PC-9 (cell line): ENCODE data around the gene ZNF236. TPM values are rescaled to one million over a fixed set of nuclear protein-coding genes. Genes with fewer than 3 reads are reported as not detected.

Experiments
- BruUV-seq: library from RNA; stranded (reverse); fragments of 400-500 nt; replicated peaks from 2 replicates; lab custom pipeline; 2021; lab: Mats Ljungman, UMichigan
- CTCF ChIA-PET: fragments of 300-600 bp; sonication (Branson Sonifier 250); formaldehyde crosslinking; loops from one replicate; lab custom pipeline; 2022; ENCODE audit warnings: antibody characterized with exemption; lab: Charles Lee
- POLR2A ChIA-PET: fragments of 300-600 bp; sonication (Branson Sonifier 250); formaldehyde crosslinking; loops from one replicate; lab custom pipeline; 2022; ENCODE audit warnings: antibody characterized with exemption; ENCODE audit not compliant: unreplicated experiment; lab: Charles Lee
- DNase-seq, 2 experiments: peaks; one replicate each; pipeline versions ENCODE4 v3.0.0 to v3.0.0-alpha.2; 2015 to 2022; ENCODE audit warnings: mixed read lengths in 1 of 2
- H2AFZ ChIP-seq: fragments of 200-600 bp; sonication (generic); 2 replicates; pipeline ENCODE4 v1.8.1; 2017; ENCODE audit warnings: antibody characterized with exemption
- H3F3A ChIP-seq: fragments of 200-600 bp; sonication (generic); 2 replicates; pipeline ENCODE4 v1.8.1; 2017; ENCODE audit warnings: antibody characterized with exemption, mild to moderate bottlenecking, low read depth; ENCODE audit not compliant: insufficient read depth
- H3K27ac ChIP-seq: fragments of 200-600 bp; sonication (generic); 2 replicates; pipeline ENCODE4 v1.6.1; 2016; ENCODE audit warnings: mixed run types
- H3K27me3 ChIP-seq: fragments of 200-600 bp; sonication (generic); 2 replicates; pipeline ENCODE4 v1.6.1; 2016; ENCODE audit warnings: low read depth, mixed run types; ENCODE audit not compliant: insufficient read depth
- H3K36me3 ChIP-seq: fragments of 200-600 bp; sonication (generic); 2 replicates; pipeline ENCODE4 v1.6.1; 2016; ENCODE audit warnings: low read depth, mixed run types
- H3K4me1 ChIP-seq: fragments of 200-600 bp; sonication (generic); replicated peaks from 2 replicates; pipeline ENCODE4 v1.6.1; 2016; ENCODE audit warnings: mixed run types; ENCODE audit not compliant: insufficient read depth
- H3K4me2 ChIP-seq: fragments of 200-600 bp; sonication (generic); 2 replicates; pipeline ENCODE4 v1.6.1; 2017; ENCODE audit warnings: mixed run types
- H3K4me3 ChIP-seq: fragments of 200-600 bp; sonication (generic); 2 replicates; pipeline ENCODE4 v1.6.1; 2016; ENCODE audit warnings: mixed run types
- H3K79me2 ChIP-seq: fragments of 200-600 bp; sonication (generic); 2 replicates; pipeline ENCODE4 v1.6.1; 2017; ENCODE audit warnings: low read depth, mixed run types
- H3K9me2 ChIP-seq: fragments of 200-600 bp; sonication (generic); 2 replicates; pipeline ENCODE4 v1.8.1; 2017; ENCODE audit warnings: mild to moderate bottlenecking; ENCODE audit not compliant: insufficient read depth
- H3K9me3 ChIP-seq: fragments of 200-600 bp; sonication (generic); 2 replicates; pipeline ENCODE4 v1.8.1; 2016; ENCODE audit warnings: low read depth; ENCODE audit not compliant: insufficient read depth
- H4K20me1 ChIP-seq: fragments of 200-600 bp; sonication (generic); 2 replicates; pipeline ENCODE4 v1.8.1; 2017; ENCODE audit not compliant: insufficient read depth
- EZH2 ChIP-seq: fragments of 200-600 bp; sonication (generic); IDR thresholded peaks from 2 replicates; pipeline ENCODE4 v1.8.0; 2017; ENCODE audit warnings: antibody characterized with exemption, low read depth
- intact Hi-C: fragments of 100-400 bp; cut with micrococcal nuclease; formaldehyde crosslinking; loops from one replicate; pipeline ENCODE4 v1.10.0; 2022; ENCODE audit not compliant: unreplicated experiment
- total RNA-seq: library from RNA; stranded (reverse); gene quantifications from 2 replicates; pipeline ENCODE4 v1.2.3, GENCODE V29; 2021
- TF ChIP-seq, protein P1 (sequence below): fragments of 200-600 bp; sonication (generic); conservative IDR thresholded peaks from 2 replicates; pipeline ENCODE4 v1.6.1; 2017; ENCODE audit warnings: mixed run types, antibody characterized with exemption, mild to moderate bottlenecking, moderate library complexity

ZNF236 gene
- total RNA-seq, 1 experiment from 2014 or later, result 10.8 TPM

DNA sequence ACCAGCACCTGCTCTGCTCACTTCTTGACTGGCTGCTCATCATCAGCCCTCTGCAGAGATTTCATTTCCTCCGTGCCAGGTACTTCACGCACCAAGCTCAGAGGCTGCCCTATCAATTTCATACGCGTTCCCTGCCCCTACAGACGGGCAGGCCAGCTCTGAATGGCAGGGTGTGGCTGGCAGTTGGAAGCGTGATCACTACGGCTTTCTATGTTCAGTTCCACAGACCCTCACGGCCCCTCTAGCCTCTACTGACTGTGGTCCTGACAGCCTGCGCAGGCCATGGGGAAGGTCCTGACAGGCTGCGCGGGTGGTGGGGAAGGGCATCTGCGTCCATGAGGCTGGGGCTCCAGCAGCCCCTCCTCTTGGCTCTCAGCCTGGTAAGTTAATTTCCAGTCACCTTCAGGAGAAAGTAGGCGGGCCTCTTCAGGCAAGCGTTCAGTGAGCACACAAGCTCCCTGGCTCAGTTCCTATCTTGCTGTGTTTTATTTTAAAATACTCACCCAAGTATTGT, 154.8 kb downstream of the ZNF236 start:
- H3F3A ChIP-seq, result no peaks in the 10 kb centered on the region
- H3K27me3 ChIP-seq, result no peaks in the 10 kb centered on the region
- H3K4me2 ChIP-seq, result no peak overlapping the region
- H3K9me3 ChIP-seq, result no peaks in the 10 kb centered on the region
- H3K4me1 ChIP-seq, result no peaks in the 10 kb centered on the region
- H3K36me3 ChIP-seq, result no peaks in the 10 kb centered on the region
- H4K20me1 ChIP-seq, result no peaks in the 10 kb centered on the region
- no peaks in the 10 kb centered on the region for H3K79me2 ChIP-seq
- no TSS peak for BruUV-seq
- no peak overlapping the region for H2AFZ ChIP-seq
- H3K27ac ChIP-seq, result no peak overlapping the region
- intact Hi-C loops, result no loop called here
- no peaks in the 10 kb centered on the region for H3K9me2 ChIP-seq
- DNase-seq, result no peak
- CTCF ChIA-PET, result no interaction called here
- no peak overlapping the region for H3K4me3 ChIP-seq
- POLR2A ChIA-PET, result interaction anchor here (0.7 kb wide), 1 partner anchor 73 kb away, joined by 4 read pairs; no protein-coding TSS in a partner anchor
- TF ChIP-seq EZH2, result no peak
- TF ChIP-seq, protein P1, sequence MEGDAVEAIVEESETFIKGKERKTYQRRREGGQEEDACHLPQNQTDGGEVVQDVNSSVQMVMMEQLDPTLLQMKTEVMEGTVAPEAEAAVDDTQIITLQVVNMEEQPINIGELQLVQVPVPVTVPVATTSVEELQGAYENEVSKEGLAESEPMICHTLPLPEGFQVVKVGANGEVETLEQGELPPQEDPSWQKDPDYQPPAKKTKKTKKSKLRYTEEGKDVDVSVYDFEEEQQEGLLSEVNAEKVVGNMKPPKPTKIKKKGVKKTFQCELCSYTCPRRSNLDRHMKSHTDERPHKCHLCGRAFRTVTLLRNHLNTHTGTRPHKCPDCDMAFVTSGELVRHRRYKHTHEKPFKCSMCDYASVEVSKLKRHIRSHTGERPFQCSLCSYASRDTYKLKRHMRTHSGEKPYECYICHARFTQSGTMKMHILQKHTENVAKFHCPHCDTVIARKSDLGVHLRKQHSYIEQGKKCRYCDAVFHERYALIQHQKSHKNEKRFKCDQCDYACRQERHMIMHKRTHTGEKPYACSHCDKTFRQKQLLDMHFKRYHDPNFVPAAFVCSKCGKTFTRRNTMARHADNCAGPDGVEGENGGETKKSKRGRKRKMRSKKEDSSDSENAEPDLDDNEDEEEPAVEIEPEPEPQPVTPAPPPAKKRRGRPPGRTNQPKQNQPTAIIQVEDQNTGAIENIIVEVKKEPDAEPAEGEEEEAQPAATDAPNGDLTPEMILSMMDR, result no peak

DNA sequence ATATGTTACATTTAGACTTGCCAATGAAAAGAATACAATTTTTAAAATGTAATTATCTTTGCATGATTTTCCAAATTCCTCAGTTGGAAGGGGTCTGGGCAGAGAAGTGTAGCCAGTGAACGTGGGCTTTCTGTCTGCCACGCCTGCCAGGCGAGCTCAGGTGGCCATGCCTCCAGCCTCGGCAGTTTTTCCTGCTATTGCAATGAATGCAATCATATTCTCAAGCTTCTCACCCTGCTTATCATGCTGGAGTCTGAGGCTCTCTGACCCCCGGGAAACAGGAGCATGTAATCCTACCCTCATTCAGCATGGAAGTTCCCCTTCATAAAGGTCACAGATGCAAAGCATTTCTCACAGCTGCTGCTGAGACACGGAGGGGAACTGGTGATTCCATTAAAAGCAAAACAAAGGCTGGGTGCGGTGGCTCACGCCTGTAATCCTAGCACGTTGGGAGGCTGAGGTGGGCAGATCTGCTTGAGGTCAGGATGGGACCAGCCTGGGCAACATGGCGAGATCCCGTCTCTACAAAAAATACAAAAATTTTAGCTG, 155.4 kb downstream of the ZNF236 start:
- Histone ChIP-seq H3K4me3 (no peak overlapping the region), H3K9me2 (no peaks in the 10 kb centered on the region), H4K20me1 (no peaks in the 10 kb centered on the region), H3K27me3 (no peaks in the 10 kb centered on the region), H3F3A (no peaks in the 10 kb centered on the region), H3K27ac (no peak overlapping the region), H3K9me3 (no peaks in the 10 kb centered on the region), H3K4me1 (no peaks in the 10 kb centered on the region), H3K4me2 (no peak overlapping the region), H3K79me2 (no peaks in the 10 kb centered on the region), H3K36me3 (no peaks in the 10 kb centered on the region), H2AFZ (no peak overlapping the region)
- ChIA-PET CTCF (no interaction called here), POLR2A (no interaction called here)
- no TSS peak for BruUV-seq
- no peak for TF ChIP-seq EZH2
- TF ChIP-seq, protein P1, result no peak
- no peak for DNase-seq
- intact Hi-C loops, result no loop called here

DNA sequence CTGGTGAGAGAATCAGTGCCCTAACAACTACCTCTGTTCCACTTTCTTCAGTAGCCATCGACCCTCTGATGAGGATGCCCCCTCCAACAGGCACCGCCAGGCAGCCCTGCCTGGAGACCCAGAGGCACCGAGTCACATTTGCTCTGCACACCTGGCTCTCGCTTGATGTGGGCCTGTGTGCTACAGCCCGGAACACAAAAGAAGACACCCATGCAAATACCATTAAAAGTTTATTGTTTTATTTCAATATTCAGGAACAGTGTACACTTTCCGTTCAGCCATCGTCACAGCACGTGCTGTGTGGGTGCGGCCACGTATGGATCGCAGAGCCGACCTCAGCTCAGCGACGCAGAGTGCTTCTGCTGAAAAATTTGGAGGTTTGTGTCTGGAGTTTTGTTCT, 156.3 kb downstream of the ZNF236 start:
- BruUV-seq, result no TSS peak
- no peaks in the 10 kb centered on the region for H3K27me3 ChIP-seq
- H3K9me2 ChIP-seq, result no peaks in the 10 kb centered on the region
- H3K27ac ChIP-seq, result no peak overlapping the region
- intact Hi-C loops, result no loop called here
- H3K4me1 ChIP-seq, result no peaks in the 10 kb centered on the region
- H3K4me2 ChIP-seq, result no peak overlapping the region
- POLR2A ChIA-PET, result no interaction called here
- no peaks in the 10 kb centered on the region for H3F3A ChIP-seq
- no peak overlapping the region for H2AFZ ChIP-seq
- CTCF ChIA-PET, result no interaction called here
- H4K20me1 ChIP-seq, result no peaks in the 10 kb centered on the region
- TF ChIP-seq, protein P1, result no peak
- TF ChIP-seq EZH2, result no peak
- H3K36me3 ChIP-seq, result no peaks in the 10 kb centered on the region
- no peak for DNase-seq
- no peaks in the 10 kb centered on the region for H3K9me3 ChIP-seq
- no peaks in the 10 kb centered on the region for H3K79me2 ChIP-seq
- no peak overlapping the region for H3K4me3 ChIP-seq
